DND-41 (cell line): Measurements from ENCODE around the gene RBM23.

ENCODE experiments used
- ATAC-seq: fragments of 200-7000 bp; cut with Tn5 transposase; 3 replicates; pipeline ENCODE4 v1.9.1; 2021; ENCODE audit warnings: low read depth; ENCODE audit not compliant: insufficient read depth
- DNase-seq: peaks from one replicate; pipeline ENCODE4 v3.0.0-alpha.2; 2020
- H2AFZ ChIP-seq: 2 replicates; pipeline ENCODE4 v1.6.0; 2012; ENCODE audit warnings: low read depth, low read length
- H3K27ac ChIP-seq: 2 replicates; pipeline ENCODE4 v1.5.1; 2012; ENCODE audit warnings: low read length, inconsistent platforms
- H3K27me3 ChIP-seq: fragments of 200-600 bp; sonication (generic); 2 replicates; pipeline ENCODE4 v1.6.0; 2012; ENCODE audit warnings: low read length, mild to moderate bottlenecking, inconsistent platforms; ENCODE audit not compliant: insufficient read depth, poor library complexity
- H3K36me3 ChIP-seq: 2 replicates; pipeline ENCODE4 v1.5.1; 2012; ENCODE audit warnings: low read length, inconsistent platforms; ENCODE audit not compliant: insufficient read depth
- H3K4me1 ChIP-seq: 2 replicates; pipeline ENCODE4 v1.5.1; 2012; ENCODE audit warnings: mild to moderate bottlenecking, low read length; ENCODE audit not compliant: insufficient read depth
- H3K4me2 ChIP-seq: 2 replicates; pipeline ENCODE4 v1.6.0; 2012; ENCODE audit warnings: mild to moderate bottlenecking, moderate library complexity, low read length, inconsistent platforms; ENCODE audit not compliant: insufficient read depth
- H3K4me3 ChIP-seq, 2 experiments: fragments of 200-600 bp in 1 of 2; shearing (Covaris generic) in 1 of 2; 2 replicates each; pipeline ENCODE4 v1.5.1; 2012 to 2016; ENCODE audit warnings: inconsistent platforms in 2 of 2, low read length in 2 of 2, mild to moderate bottlenecking in 2 of 2, low read depth in 1 of 2, moderate library complexity in 1 of 2
- H3K79me2 ChIP-seq: 2 replicates; pipeline ENCODE4 v1.6.0; 2012; ENCODE audit warnings: low read length, inconsistent platforms; ENCODE audit not compliant: insufficient read depth
- H3K9ac ChIP-seq: 2 replicates; pipeline ENCODE4 v1.6.0; 2012; ENCODE audit warnings: low read depth, mild to moderate bottlenecking, inconsistent platforms, low read length, moderate library complexity
- H3K9me3 ChIP-seq: 2 replicates; pipeline ENCODE4 v1.5.1; 2012; ENCODE audit warnings: low read length, moderate library complexity, mild to moderate bottlenecking, inconsistent platforms; ENCODE audit not compliant: insufficient read depth, severe bottlenecking
- H4K20me1 ChIP-seq: 2 replicates; pipeline ENCODE4 v1.6.0; 2012; ENCODE audit warnings: low read length; ENCODE audit not compliant: insufficient read depth
- CTCF ChIP-seq: IDR thresholded peaks from 2 replicates; pipeline ENCODE4 v1.5.1; 2012; ENCODE audit warnings: borderline replicate concordance, low read length, moderate library complexity, mild to moderate bottlenecking; ENCODE audit not compliant: poor library complexity, severe bottlenecking; ENCODE audit errors: extremely low read depth
- EZH2 ChIP-seq: IDR thresholded peaks from 3 replicates; pipeline ENCODE4 v1.6.1; 2012; ENCODE audit warnings: borderline replicate concordance, low read depth, mild to moderate bottlenecking, moderate library complexity, low read length, inconsistent platforms; ENCODE audit not compliant: severe bottlenecking

Gene RBM23

GRCh38 chr14:22875003-22875747 lies 43.8 kb downstream of the RBM23 start:
- Histone ChIP-seq H3K79me2 (no peaks in the 10 kb centered on the region), H3K4me2 (no peak overlapping the region), H3K4me3 (no peak overlapping the region), H3K27me3 (peaks cover 6% of the 10 kb centered on the region), H4K20me1 (peaks cover 35% of the 10 kb centered on the region), H3K36me3 (peaks cover 8% of the 10 kb centered on the region; the same call in 1 of the 2 replicates), H3K9ac (no peak overlapping the region), H2AFZ (no peak overlapping the region), H3K9me3 (no peaks in the 10 kb centered on the region), H3K4me1 (peaks cover 24% of the 10 kb centered on the region), H3K27ac (no peak overlapping the region)
- no peak for DNase-seq
- TF ChIP-seq EZH2 (no peak), CTCF (no peak)
- no peak for ATAC-seq

DNA sequence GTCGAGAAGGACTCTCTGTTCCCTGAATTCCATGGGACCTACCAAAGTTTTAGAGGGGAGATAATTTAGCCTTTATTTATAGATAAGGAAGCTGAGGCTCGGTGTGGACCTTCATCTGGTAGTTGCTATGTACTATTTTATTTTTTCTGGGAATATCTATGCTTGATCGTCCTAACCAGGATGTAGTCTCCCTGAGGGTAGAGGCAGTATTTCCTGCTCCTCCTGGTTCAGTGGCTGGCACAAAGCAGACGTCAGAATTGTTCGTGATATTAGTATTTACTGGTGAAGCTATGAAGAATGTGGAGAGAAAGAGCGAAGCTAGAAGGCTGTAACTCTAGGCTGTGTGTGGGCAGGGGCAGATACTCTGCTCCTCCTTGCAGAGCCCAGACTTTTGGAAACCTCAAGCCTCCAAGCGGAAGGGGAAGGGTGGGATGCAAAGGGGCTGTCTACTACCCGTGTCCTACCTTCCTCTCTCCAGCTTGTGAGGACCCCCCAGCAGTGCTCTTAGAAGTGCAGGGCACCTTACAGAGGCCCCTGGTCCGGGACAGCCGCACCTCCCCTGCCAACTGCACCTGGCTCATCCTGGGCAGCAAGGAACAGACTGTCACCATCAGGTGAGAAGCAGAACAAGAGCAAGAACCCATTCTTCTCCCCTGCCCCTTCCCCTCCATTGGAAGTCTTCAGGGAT lies 46.0 kb downstream of the RBM23 start:
- peaks cover 24% of the 10 kb centered on the region for H3K4me1 ChIP-seq
- peaks cover 24% of the 10 kb centered on the region for H4K20me1 ChIP-seq
- H2AFZ ChIP-seq, result no peak overlapping the region
- no peaks in the 10 kb centered on the region for H3K27me3 ChIP-seq
- H3K4me3 ChIP-seq, result peak overlapping the region in 1 of 2 experiments; percentile 62; a peak in 2 of 4 replicates
- H3K4me2 ChIP-seq, result peak overlapping the region; percentile 67
- H3K9me3 ChIP-seq, result no peaks in the 10 kb centered on the region
- peak overlapping the region; percentile 64; the same call in 1 of the 2 replicates for H3K9ac ChIP-seq
- TF ChIP-seq CTCF (no peak), EZH2 (no peak)
- no peak for DNase-seq
- no peaks in the 10 kb centered on the region for H3K79me2 ChIP-seq
- H3K27ac ChIP-seq, result no peak overlapping the region; the same call in 1 of the 2 replicates
- peaks cover 8% of the 10 kb centered on the region; the same call in 1 of the 2 replicates for H3K36me3 ChIP-seq
- ATAC-seq, result no peak

DNA sequence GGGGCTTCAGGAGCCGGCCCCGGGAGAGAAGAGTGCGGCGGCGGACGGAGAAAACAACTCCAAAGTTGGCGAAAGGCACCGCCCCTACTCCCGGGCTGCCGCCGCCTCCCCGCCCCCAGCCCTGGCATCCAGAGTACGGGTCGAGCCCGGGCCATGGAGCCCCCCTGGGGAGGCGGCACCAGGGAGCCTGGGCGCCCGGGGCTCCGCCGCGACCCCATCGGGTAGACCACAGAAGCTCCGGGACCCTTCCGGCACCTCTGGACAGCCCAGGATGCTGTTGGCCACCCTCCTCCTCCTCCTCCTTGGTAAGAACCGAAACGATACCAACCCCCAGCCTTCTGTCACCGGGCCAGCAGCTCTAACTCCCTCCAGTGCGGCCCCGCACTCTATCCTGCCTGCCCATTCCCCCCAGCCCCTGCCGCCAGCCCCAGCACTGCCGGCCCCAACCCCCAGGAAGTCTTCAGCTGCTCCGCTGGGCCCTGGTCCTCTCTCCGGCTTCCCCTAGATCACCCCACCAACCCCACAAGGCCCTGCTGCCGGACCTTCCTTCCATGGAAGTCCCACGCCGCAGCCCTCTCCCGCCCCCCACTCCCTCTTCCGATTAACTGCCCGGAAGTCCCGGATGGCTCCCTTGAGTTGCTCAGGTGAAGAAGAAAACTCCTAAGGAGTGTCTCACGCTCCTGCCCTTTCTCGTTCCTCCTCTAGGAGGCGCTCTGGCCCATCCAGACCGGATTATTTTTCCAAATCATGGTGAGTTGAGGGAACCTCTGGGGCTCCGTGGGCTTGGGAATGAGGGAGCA lies 46.7 kb downstream of the RBM23 start:
- Histone ChIP-seq H3K9me3 (no peaks in the 10 kb centered on the region), H3K4me3 (peak overlapping the region; percentile 51 to 62; a peak in 3 of 4 replicates), H3K27ac (peak overlapping the region; percentile 81; the same call in 1 of the 2 replicates), H4K20me1 (peaks cover 24% of the 10 kb centered on the region), H3K4me2 (peak overlapping the region; percentile 67), H3K9ac (peak overlapping the region; percentile 64), H3K36me3 (peaks cover 8% of the 10 kb centered on the region; the same call in 1 of the 2 replicates), H2AFZ (peak overlapping the region; percentile 78), H3K27me3 (no peaks in the 10 kb centered on the region), H3K79me2 (no peaks in the 10 kb centered on the region), H3K4me1 (peaks cover 24% of the 10 kb centered on the region)
- peak; percentile 54 for ATAC-seq
- peak; percentile 55 for DNase-seq
- TF ChIP-seq EZH2, result no peak
- TF ChIP-seq CTCF, result peak; percentile 88
